K562 (cell line): Measurements from ENCODE around the gene ARHGAP22. TPM values are rescaled to one million over a fixed set of nuclear protein-coding genes. Genes with fewer than 3 reads are reported as not detected.

ENCODE experiments used
- ATAC-seq: fragments of 200-7000 bp; cut with Tn5 transposase; 3 replicates; pipeline ENCODE4 v1.9.1; 2020; ENCODE audit warnings: moderate library complexity
- BruUV-seq: library from RNA; stranded (reverse); fragments of 400-500 nt; replicated peaks from 2 replicates; lab custom pipeline; 2021; lab: Mats Ljungman, UMichigan
- CTCF ChIA-PET: fragments of 300-600 bp; formaldehyde crosslinking; extraction: SDS; loops from one replicate; lab custom pipeline; 2021; ENCODE audit warnings: low intra/inter-chr PET ratio; lab: Yijun Ruan, JAX
- POLR2A ChIA-PET: fragments of 300-600, 350-650 bp; sonication (Branson Sonifier 250); formaldehyde crosslinking; extraction: SDS; loops from one replicate; lab custom pipeline; 2021; ENCODE audit warnings: antibody characterized with exemption, inconsistent platforms; lab: Yijun Ruan, JAX
- DNase-seq, 4 experiments: peaks; one replicate each; pipeline versions ENCODE4 v3.0.0 to v3.0.0-alpha.2; 2011 to 2018; ENCODE audit warnings: low spot score in 3 of 4, mixed read lengths in 3 of 4; ENCODE audit errors: extremely low read depth in 1 of 4
- FAIRE-seq: peaks from 2 replicates; lab custom pipeline; 2011; peaks lifted over from hg19 to GRCh38; lab: Jason Lieb, UNC
- H2AFZ ChIP-seq: 2 replicates; pipeline ENCODE4 v1.6.0; 2011; ENCODE audit warnings: low read depth, low read length, control low read depth, inconsistent platforms
- H3K27ac ChIP-seq: fragments of 200-600 bp; 3 replicates; pipeline ENCODE4 v1.8.0; 2011; ENCODE audit warnings: low read depth, mild to moderate bottlenecking, control low read depth, inconsistent platforms, low read length, moderate library complexity, mixed read lengths; ENCODE audit errors: extremely low read depth
- H3K27me3 ChIP-seq, 2 experiments: fragments of 300-600 bp in 1 of 2; 2 replicates in 1 of 2; 3 replicates in 1 of 2; pipeline versions ENCODE4 v1.6.0 to v1.8.0; 2011; ENCODE audit warnings: inconsistent platforms in 2 of 2, low read length in 2 of 2, mild to moderate bottlenecking in 1 of 2, mixed read lengths in 1 of 2, moderate library complexity in 1 of 2; ENCODE audit not compliant: control insufficient read depth in 2 of 2, insufficient read depth in 2 of 2
- H3K36me3 ChIP-seq: fragments of 300-600 bp; 3 replicates; pipeline ENCODE4 v1.8.0; 2011; ENCODE audit warnings: mild to moderate bottlenecking, low read length, inconsistent platforms; ENCODE audit not compliant: control insufficient read depth, insufficient read depth
- H3K4me1 ChIP-seq, 2 experiments: fragments of 200-600 bp in 1 of 2; replicated peaks in 1 of 2; 2 replicates in 1 of 2; 3 replicates in 1 of 2; pipeline versions ENCODE4 v1.5.1 to v1.8.0; 2011; ENCODE audit warnings: inconsistent platforms in 2 of 2, low read length in 2 of 2, mild to moderate bottlenecking in 1 of 2, mixed read lengths in 1 of 2, moderate library complexity in 1 of 2; ENCODE audit not compliant: control insufficient read depth in 2 of 2, insufficient read depth in 2 of 2
- H3K4me2 ChIP-seq: 2 replicates; pipeline ENCODE4 v1.6.1; 2011; ENCODE audit warnings: low read length, control low read depth, inconsistent platforms, mixed read lengths; ENCODE audit not compliant: insufficient read depth
- H3K4me3 ChIP-seq: fragments of 200-600 bp; sonication (generic), shearing (Covaris generic); 2 replicates; pipeline ENCODE4 v1.5.1; 2016; ENCODE audit warnings: control low read depth, inconsistent platforms
- H3K79me2 ChIP-seq: fragments of 200-600 bp; 3 replicates; pipeline ENCODE4 v1.8.0; 2011; ENCODE audit warnings: low read length, inconsistent platforms; ENCODE audit not compliant: control insufficient read depth, insufficient read depth
- H3K9ac ChIP-seq, 2 experiments: 2 replicates each; pipeline versions ENCODE4 v1.6.0 to v1.6.1; 2011; ENCODE audit warnings: low read depth in 2 of 2, low read length in 2 of 2, control low read depth in 1 of 2, inconsistent platforms in 1 of 2, mild to moderate bottlenecking in 1 of 2, mixed read lengths in 1 of 2; ENCODE audit not compliant: insufficient read depth in 1 of 2
- H3K9me1 ChIP-seq: one replicate; pipeline ENCODE4 v1.6.0; 2011; ENCODE audit warnings: inconsistent platforms, mild to moderate bottlenecking, low read length, moderate library complexity; ENCODE audit not compliant: control insufficient read depth, insufficient read depth
- H3K9me3 ChIP-seq: replicated peaks from 2 replicates; pipeline ENCODE4 v1.5.1; 2011; ENCODE audit warnings: low read depth, low read length, inconsistent platforms; ENCODE audit not compliant: control insufficient read depth, insufficient read depth
- H4K20me1 ChIP-seq: replicated peaks from 2 replicates; pipeline ENCODE4 v1.6.1; 2011; ENCODE audit warnings: low read length, inconsistent platforms, mixed read lengths; ENCODE audit not compliant: control insufficient read depth, insufficient read depth
- GATA2 ChIP-seq: sonication (generic); formaldehyde crosslinking; IDR thresholded peaks from 2 replicates; pipeline ENCODE4 v1.4.0; 2020; ENCODE audit warnings: mild to moderate bottlenecking, missing genetic modification reagents
- HNRNPUL1 ChIP-seq: fragments of 200-400 bp; formaldehyde crosslinking; IDR thresholded peaks from 2 replicates; pipeline ENCODE4 v1.6.1; 2017; ENCODE audit warnings: low read length
- NFIX ChIP-seq: fragments of 250-450 bp; sonication (Bioruptor Pico); IDR thresholded peaks from 2 replicates; pipeline ENCODE4 v1.4.0; 2020; ENCODE audit warnings: low read depth, mild to moderate bottlenecking, moderate library complexity
- NR2C2 ChIP-seq, 2 experiments: fragments of 200-800 bp in 1 of 2; sonication (Bioruptor generic) in 1 of 2; sonication (generic) in 1 of 2; formaldehyde crosslinking in 1 of 2; IDR thresholded peaks; 2 replicates each; pipeline versions ENCODE4 v1.6.1 to v1.8.0; 2016 to 2022; ENCODE audit warnings: mild to moderate bottlenecking in 1 of 2, missing compliant biosample characterization in 1 of 2, missing genetic modification characterization in 1 of 2, missing genetic modification reagents in 1 of 2
- PHF21A ChIP-seq: fragments of 450-650 bp; IDR thresholded peaks from 2 replicates; pipeline ENCODE4 v1.6.1; 2017; ENCODE audit warnings: low read depth, borderline replicate concordance
- SMAD4 ChIP-seq: fragments of 250-450 bp; sonication (Bioruptor Pico); conservative IDR thresholded peaks from 2 replicates; pipeline ENCODE4 v1.8.0; 2021; ENCODE audit warnings: inconsistent platforms, mild to moderate bottlenecking, moderate library complexity
- ZNF511 ChIP-seq: sonication (generic); formaldehyde crosslinking; IDR thresholded peaks from 2 replicates; pipeline ENCODE4 v1.8.0; 2022; ENCODE audit warnings: mild to moderate bottlenecking, missing genetic modification reagents
- ZNF830 ChIP-seq: fragments of 250-450 bp; sonication (Bioruptor Pico); IDR thresholded peaks from 2 replicates; pipeline ENCODE4 v1.5.0; 2021; ENCODE audit warnings: mild to moderate bottlenecking
- WGBS: fragments of 100-300 bp; shearing (Covaris generic); methylation state at CpG from one replicate; pipeline ENCODE4 v1.1.6; 2016; ENCODE audit warnings: low coverage, mixed read lengths; ENCODE audit not compliant: insufficient coverage; ENCODE audit errors: missing lambda C conversion rate; 5-methylcytosine and 5-hydroxymethylcytosine counted together
- in situ Hi-C: fragments of 300-500 bp; cut with MboI; formaldehyde crosslinking; loops from 4 replicates; pipeline ENCODE4 v1.15.0; 2018; ENCODE audit warnings: inconsistent platforms, mixed read lengths
- intact Hi-C: fragments of 100-400 bp; cut with micrococcal nuclease; formaldehyde crosslinking; loops from 2 replicates; pipeline ENCODE4 v1.14.2; 2022
- polyA plus RNA-seq, 8 experiments: library from polyadenylated mRNA; depleted of rRNA in 4 of 8; stranded (reverse) in 5 of 8; unstranded in 3 of 8; fragments of >200 nt; fragmentation: Nextera tagmentation in 2 of 8; fragmentation: Illumina TruSeq in 1 of 8; extraction: Ambion mirVana in 2 of 8; extraction: Trizol in 1 of 8; gene quantifications; 2 replicates each; pipeline versions ENCODE4 v1.2.1 to v1.2.3, GENCODE V29; 2011 to 2014; ENCODE audit warnings: inconsistent platforms in 1 of 8, missing spikeins in 1 of 8
- total RNA-seq, 7 experiments: library from RNA; depleted of rRNA in 6 of 7; stranded (reverse); fragments of >200 nt in 6 of 7; fragmentation: Illumina TruSeq in 2 of 7; extraction: Trizol in 2 of 7; gene quantifications; 2 replicates each; pipeline versions ENCODE4 v1.2.1 to v1.2.3, GENCODE V29; 2011 to 2021; ENCODE audit warnings: low replicate concordance in 1 of 7

The ARHGAP22 gene
- total and polyA plus RNA-seq, 9 of the 15 experiments (the other 6 are each of a cell fraction or from before 2014, with no cell fraction given): 1.3 to 28.1 (median 12.7) TPM

GRCh38 chr10:48579251-48579960 is 25.5 kb downstream of the ARHGAP22 start:
- FAIRE-seq (no peak), ATAC-seq (no peak), DNase-seq (no peak)
- H3K36me3 ChIP-seq: no peaks in the 10 kb centered on the region
- 6% methylated on average over 8 of the region's 8 CpGs for WGBS
- no peaks in the 10 kb centered on the region for H3K9me1 ChIP-seq
- intact Hi-C loops (no loop called here), in situ Hi-C loops (no loop called here)
- peaks cover 22 to 45% of the 10 kb centered on the region in 2 experiments for H3K27me3 ChIP-seq
- H3K4me3 ChIP-seq: no peak overlapping the region
- CTCF ChIA-PET: no interaction called here
- H2AFZ ChIP-seq: no peak overlapping the region
- no peak overlapping the region for H3K4me2 ChIP-seq
- POLR2A ChIA-PET: interaction anchor here (0.6 to 1.0 kb wide), 2 partner anchors 41 to 305 kb away, joined by 3 read pairs; partner anchors contain the start of gene FRMPD2
- H3K79me2 ChIP-seq: no peaks in the 10 kb centered on the region
- BruUV-seq: no TSS peak
- H3K9ac ChIP-seq: no peak overlapping the region
- H3K4me1 ChIP-seq: peaks cover 0 to 2% of the 10 kb centered on the region in 2 experiments; a peak in 1 of 5 replicates
- H3K9me3 ChIP-seq: no peaks in the 10 kb centered on the region
- TF ChIP-seq GATA2 (CRISPR knock-in tag) (no peak), NFIX (CRISPR knock-in tag) (no peak), PHF21A (no peak), HNRNPUL1 (no peak), NR2C2 (CRISPR knock-in tag; IDR thresholded peaks at IDR 0.05) (no peak), NR2C2 (tag; IDR thresholded peaks at IDR 0.05) (no peak), SMAD4 (CRISPR knock-in tag) (no peak), ZNF511 (CRISPR knock-in tag) (no peak), ZNF830 (CRISPR knock-in tag) (no peak)
- H3K27ac ChIP-seq: no peak overlapping the region
- H4K20me1 ChIP-seq: no peaks in the 10 kb centered on the region
